Adrenal gland (tissue), 12 donors: ENCODE measurements around the gene EIF4E2. TPM values are rescaled to one million over a fixed set of nuclear protein-coding genes. Genes with fewer than 3 reads are reported as not detected.

ENCODE experiments used
- DNase-seq, 7 donors: peaks; one replicate each; pipeline ENCODE4 v3.0.0-alpha.2; 2019 to 2020
- H3K27ac ChIP-seq, 5 donors: fragments of 200-600 bp; sonication (generic) in 4 of 5; 1 replicate in 3 of 5; 2 replicates in 2 of 5; pipeline versions ENCODE4 v1.5.1 to v1.8.0; 2016 to 2020; ENCODE audit warnings: mild to moderate bottlenecking in 1 of 5
- H3K27me3 ChIP-seq: fragments of 200-600 bp; 2 replicates; pipeline ENCODE4 v1.8.0; 2021
- H3K36me3 ChIP-seq, 2 donors: fragments of 200-600 bp; replicated peaks in 1 of 2; 1 replicate in 1 of 2; 2 replicates in 1 of 2; pipeline versions ENCODE4 v1.5.1 to v1.8.0; 2018 to 2022
- H3K4me1 ChIP-seq, 2 donors: fragments of 200-600 bp; replicated peaks in 1 of 2; 1 replicate in 1 of 2; 2 replicates in 1 of 2; pipeline versions ENCODE4 v1.5.1 to v1.8.0; 2018 to 2021
- H3K4me3 ChIP-seq, 4 donors: fragments of 200-600 bp; sonication (generic) in 3 of 4; one replicate each; pipeline ENCODE4 v1.5.1; 2016 to 2018
- H3K9me3 ChIP-seq, 3 donors: fragments of 200-600 bp; sonication (generic) in 1 of 3; replicated peaks in 1 of 3; 1 replicate in 2 of 3; 2 replicates in 1 of 3; pipeline versions ENCODE4 v1.5.1 to v1.8.0; 2016 to 2021
- CTCF ChIP-seq, 6 experiments: fragments of 450-650 bp in 4 of 6; fragments of 200-600 bp in 2 of 6; sonication (generic) in 1 of 6; IDR thresholded peaks; 1 replicate in 5 of 6; 2 replicates in 1 of 6; pipeline versions ENCODE4 v1.5.1 to v1.8.0; 2016 to 2021; ENCODE audit warnings: antibody characterized with exemption in 6 of 6, mild to moderate bottlenecking in 2 of 6, moderate library complexity in 1 of 6
- POLR2A ChIP-seq, 2 donors: fragments of 450-650 bp; IDR thresholded peaks; one replicate each; pipeline ENCODE4 v1.6.1; 2017; ENCODE audit warnings: antibody characterized with exemption in 2 of 2, mild to moderate bottlenecking in 2 of 2, moderate library complexity in 1 of 2
- WGBS, 4 donors: extraction: QIAGEN DNeasy Blood & Tissue Kit in 2 of 4; methylation state at CpG; one replicate each; pipeline versions ENCODE4 v1.1.5 to v1.1.7; 2013 to 2017; 5-methylcytosine and 5-hydroxymethylcytosine counted together
- intact Hi-C, 2 donors: fragments of 100-400 bp; cut with DNase I; formaldehyde crosslinking; loops; one replicate each; pipeline versions ENCODE4 v1.14.1 to v1.15.0; 2022 to 2023
- polyA plus RNA-seq, 3 donors: library from polyadenylated mRNA; stranded (reverse); fragments of 200-250 nt in 2 of 3; fragments of 350-450 nt in 1 of 3; fragmentation: Illumina TruSeq in 1 of 3; extraction: RNeasy Lipid Tissue Mini Kit (QIAGEN cat#74804) in 1 of 3; gene quantifications; one replicate each; pipeline ENCODE4 v1.2.3, GENCODE V29; 2013 to 2014
- total RNA-seq, 9 donors: library from RNA; depleted of rRNA in 4 of 9; stranded (reverse); fragments of >200 nt in 4 of 9; fragments of 120-200 nt in 1 of 9; fragmentation: NEBNext Ultra II Directional in 1 of 9; extraction: Animal tissue kit (Norgen Biotek cat#: 25700) in 1 of 9; gene quantifications; one replicate each; pipeline versions ENCODE4 v1.1.0 to v1.2.4, GENCODE V29; 2013 to 2023
- donor health status: healthy with polysubstance abuse.
- donor health status: Bipolar disorder and iron deficiency.
- donor health status: DM: yes; HTN: yes; CAD: no.
- donor health status: DM: no; HTN: no; CAD: no.
- donor health status: DM: no; HTN: no; CAD: no.
- donor health status: DM: yes; HTN: yes; CAD: no.

Gene EIF4E2
- total and polyA plus RNA-seq, 12 donors = 32.2 to 137 (median 57.8) TPM

- DNase-seq = peak in 2 of 7 donors; percentile 15 to 25
Measured at GRCh38 chr2:232538671-232539070, 11.8 kb upstream of the EIF4E2 start.

GRCh38 chr2:232539298-232540231 lies 10.9 kb upstream of the EIF4E2 start, which contains the start of gene CHRNG:
TSS of gene CHRNG (plus strand) at chr2:232539692. CDS start at chr2:232539748, 56 bp downstream.
- Histone ChIP-seq H3K27ac (no peak within 1 kb of the TSS), H3K9me3 (no peaks in the 10 kb centered on the region), H3K27me3 (peaks cover 10% of the 10 kb centered on the region), H3K4me3 (no peak within 1 kb of the TSS), H3K36me3 (no peaks in the 10 kb centered on the region), H3K4me1 (no peaks in the 10 kb centered on the region)
- intact Hi-C loops = no loop called here
- DNase-seq = peak in 2 of 7 donors; percentile 12 to 16
- WGBS, 4 donors = 42 to 69% (median 48%) methylated on average over 6 to 23 of the region's 23 CpGs
- TF ChIP-seq POLR2A (IDR thresholded peaks at IDR 0.05) = no peak
- no peak for TF ChIP-seq CTCF (IDR thresholded peaks at IDR 0.05)

More at GRCh38 chr2:232538671-232539070, 11.8 kb upstream of the EIF4E2 start:
- TF ChIP-seq POLR2A (IDR thresholded peaks at IDR 0.05) (no peak), CTCF (IDR thresholded peaks at IDR 0.05) (no peak)
- H3K36me3 ChIP-seq = no peaks in the 10 kb centered on the region
- peaks cover 10% of the 10 kb centered on the region for H3K27me3 ChIP-seq
- H3K9me3 ChIP-seq = no peaks in the 10 kb centered on the region
- intact Hi-C loops = no loop called here
- H3K4me1 ChIP-seq = no peaks in the 10 kb centered on the region
- no peak overlapping the region for H3K27ac ChIP-seq
- no peak overlapping the region for H3K4me3 ChIP-seq
- 28 to 50% (median 36%) methylated on average over 4 of the region's 4 CpGs for WGBS, 4 donors

- WGBS, 4 donors = 79 to 84% (median 82%) methylated on average over 13 to 17 of the region's 17 CpGs
- H3K9me3 ChIP-seq = no peaks in the 10 kb centered on the region
- intact Hi-C loops = no loop called here
- no peak for TF ChIP-seq CTCF (IDR thresholded peaks at IDR 0.05)
- no peak for TF ChIP-seq POLR2A (IDR thresholded peaks at IDR 0.05)
- H3K27ac ChIP-seq = no peak overlapping the region
- H3K4me3 ChIP-seq = no peak overlapping the region
- H3K27me3 ChIP-seq = peaks cover 10% of the 10 kb centered on the region
- DNase-seq = peak in 1 of 7 donors; percentile 10
- H3K36me3 ChIP-seq = no peaks in the 10 kb centered on the region
- no peaks in the 10 kb centered on the region for H3K4me1 ChIP-seq
Measured at GRCh38 chr2:232540441-232541041, 9.9 kb upstream of the EIF4E2 start.

GRCh38 chr2:232541195-232541960 lies 9.1 kb upstream of the EIF4E2 start:
- peaks cover 8% of the 10 kb centered on the region for H3K27me3 ChIP-seq

More at GRCh38 chr2:232541195-232541960, 9.1 kb upstream of the EIF4E2 start:
- WGBS, 4 donors = 74 to 79% (median 78%) methylated on average over 13 to 19 of the region's 19 CpGs
- H3K36me3 ChIP-seq = no peaks in the 10 kb centered on the region
- intact Hi-C loops = no loop called here
- no peak for TF ChIP-seq POLR2A (IDR thresholded peaks at IDR 0.05)
- TF ChIP-seq CTCF (IDR thresholded peaks at IDR 0.05) = no peak
- peak in 1 of 7 donors; percentile 12 for DNase-seq
- H3K4me1 ChIP-seq = no peaks in the 10 kb centered on the region
- no peaks in the 10 kb centered on the region for H3K9me3 ChIP-seq
- no peak overlapping the region for H3K27ac ChIP-seq
- H3K4me3 ChIP-seq = no peak overlapping the region
